ENCODE measurements around the gene CAPZA3.
"Not testable (repeated sequence)": the region's sequence is repeated elsewhere in the genome, so short reads cannot be mapped to it uniquely, and the experiment has no call there.

The CAPZA3 gene

GRCh38 chr12:18751866-18752265 is 13.9 kb downstream of the CAPZA3 start:
- TF ChIP-seq CTCF (IDR thresholded peaks at IDR 0.05; ENCODE audit: low read depth, low read length, missing control alignments) = no peak
- H3K4me3 ChIP-seq (ENCODE audit: low read depth, low read length) = no peak overlapping the region
- DNase-seq (ENCODE audit: low read depth) = no peak
- in situ Hi-C loops (cut with HindIII; ENCODE audit: low sequenced_read_pairs) = no loop called here

- in situ Hi-C loops (cut with HindIII; ENCODE audit: low sequenced_read_pairs) = no loop called here
- DNase-seq (ENCODE audit: low read depth) = peak; percentile 31
- H3K4me3 ChIP-seq (ENCODE audit: low read depth, low read length) = no peak overlapping the region
- TF ChIP-seq CTCF (IDR thresholded peaks at IDR 0.05; ENCODE audit: low read depth, low read length, missing control alignments) = no peak
These were observed 14.5 kb downstream of the CAPZA3 start for GRCh38 chr12:18752280-18752920.

GRCh38 chr12:18752947-18753346 is 15.0 kb downstream of the CAPZA3 start:
- TF ChIP-seq CTCF (IDR thresholded peaks at IDR 0.05; ENCODE audit: low read depth, low read length, missing control alignments) = no peak
- in situ Hi-C loops (cut with HindIII; ENCODE audit: low sequenced_read_pairs) = no loop called here
- DNase-seq (ENCODE audit: low read depth) = no peak
- H3K4me3 ChIP-seq (ENCODE audit: low read depth, low read length) = no peak overlapping the region

GRCh38 chr12:18753481-18754123 is 15.7 kb downstream of the CAPZA3 start:
- in situ Hi-C loops (cut with HindIII; ENCODE audit: low sequenced_read_pairs) = no loop called here
- no peak overlapping the region for H3K4me3 ChIP-seq (ENCODE audit: low read depth, low read length)
- TF ChIP-seq CTCF (IDR thresholded peaks at IDR 0.05; ENCODE audit: low read depth, low read length, missing control alignments) = no peak
- DNase-seq (ENCODE audit: low read depth) = no peak

GRCh38 chr12:18754124-18754707 is 16.3 kb downstream of the CAPZA3 start:
- no peak for TF ChIP-seq CTCF (IDR thresholded peaks at IDR 0.05; ENCODE audit: low read depth, low read length, missing control alignments)
- no peak for DNase-seq (ENCODE audit: low read depth)
- in situ Hi-C loops (cut with HindIII; ENCODE audit: low sequenced_read_pairs) = no loop called here

GRCh38 chr12:18755341-18755740 is 17.4 kb downstream of the CAPZA3 start:
- H3K4me3 ChIP-seq (ENCODE audit: low read depth, low read length) = no peak overlapping the region
- TF ChIP-seq CTCF (IDR thresholded peaks at IDR 0.05; ENCODE audit: low read depth, low read length, missing control alignments) = no peak
- no peak for DNase-seq (ENCODE audit: low read depth)
- in situ Hi-C loops (cut with HindIII; ENCODE audit: low sequenced_read_pairs) = no loop called here

More at GRCh38 chr12:18754124-18754707, 16.3 kb downstream of the CAPZA3 start:
- no peak overlapping the region for H3K4me3 ChIP-seq (ENCODE audit: low read depth, low read length)

GRCh38 chr12:18766479-18766878 is 28.6 kb downstream of the CAPZA3 start:
- DNase-seq (ENCODE audit: low read depth); H3K4me3 ChIP-seq (ENCODE audit: low read depth, low read length); in situ Hi-C loops (cut with HindIII; ENCODE audit: low sequenced_read_pairs): not testable (repeated sequence)
